Endothelial cell of umbilical vein (primary cell): ENCODE results near the gene BAX. TPM values are rescaled to one million over a fixed set of nuclear protein-coding genes. Genes with fewer than 3 reads are reported as not detected.

Experiments
- BruUV-seq: library from RNA; stranded (reverse); fragments of 400-500 nt; replicated peaks from 2 replicates; lab custom pipeline; 2021; lab: Mats Ljungman, UMichigan
- CTCF ChIA-PET: fragments of 300-600, 350-600 bp; sonication (Branson Sonifier 250); formaldehyde crosslinking; loops from one replicate; lab custom pipeline; 2021; ENCODE audit warnings: antibody characterized with exemption, inconsistent platforms; lab: Charles Lee
- POLR2A ChIA-PET: fragments of 300-600, 350-600 bp; sonication (Branson Sonifier 250); formaldehyde crosslinking; loops from one replicate; lab custom pipeline; 2021; ENCODE audit warnings: antibody characterized with exemption, inconsistent platforms; lab: Charles Lee
- DNase-seq: peaks from one replicate; pipeline ENCODE4 v3.0.0-alpha.2; 2011; ENCODE audit warnings: low read depth, low spot score
- FAIRE-seq: peaks from 2 replicates; lab custom pipeline; 2011; peaks lifted over from hg19 to GRCh38; lab: Jason Lieb, UNC
- H2AFZ ChIP-seq: 2 replicates; pipeline ENCODE4 v1.6.0; 2012; ENCODE audit warnings: low read depth, low read length, control low read depth, inconsistent platforms
- H3K27ac ChIP-seq: 2 replicates; pipeline ENCODE4 v1.5.1; 2011; ENCODE audit warnings: low read depth, mild to moderate bottlenecking, control low read depth, low read length, moderate library complexity; ENCODE audit not compliant: insufficient read depth
- H3K27me3 ChIP-seq, 2 experiments: 2 replicates each; pipeline versions ENCODE4 v1.6.0 to v1.6.1; 2011; ENCODE audit warnings: low read length in 2 of 2, mixed read lengths in 1 of 2; ENCODE audit not compliant: control insufficient read depth in 2 of 2, insufficient read depth in 2 of 2
- H3K36me3 ChIP-seq, 2 experiments: 2 replicates in 1 of 2; 3 replicates in 1 of 2; pipeline ENCODE4 v1.5.1; 2011; ENCODE audit warnings: low read length in 2 of 2, mild to moderate bottlenecking in 1 of 2, moderate library complexity in 1 of 2; ENCODE audit not compliant: control insufficient read depth in 2 of 2, insufficient read depth in 2 of 2; ENCODE audit errors: extremely low read depth in 1 of 2
- H3K4me1 ChIP-seq: 3 replicates; pipeline ENCODE4 v1.5.1; 2011; ENCODE audit warnings: mild to moderate bottlenecking, low read length; ENCODE audit not compliant: control insufficient read depth, insufficient read depth; ENCODE audit errors: extremely low read depth
- H3K4me2 ChIP-seq: 2 replicates; pipeline ENCODE4 v1.6.1; 2011; ENCODE audit warnings: low read length, control low read depth, mixed read lengths; ENCODE audit not compliant: insufficient read depth
- H3K4me3 ChIP-seq, 3 experiments: fragments of 200-600 bp in 1 of 3; sonication (generic), shearing (Covaris generic) in 1 of 3; replicated peaks in 1 of 3; 2 replicates each; pipeline ENCODE4 v1.5.1; 2011 to 2016; ENCODE audit warnings: control low read depth in 3 of 3, low read length in 3 of 3, mild to moderate bottlenecking in 2 of 3, inconsistent platforms in 1 of 3, low read depth in 1 of 3, moderate library complexity in 1 of 3; ENCODE audit not compliant: insufficient read depth in 1 of 3
- H3K79me2 ChIP-seq: 2 replicates; pipeline ENCODE4 v1.6.0; 2012; ENCODE audit warnings: low read length, inconsistent platforms; ENCODE audit not compliant: control insufficient read depth, insufficient read depth
- H3K9ac ChIP-seq: replicated peaks from 2 replicates; pipeline ENCODE3; 2011; ENCODE audit warnings: low read length, control low read depth; ENCODE audit not compliant: insufficient read depth; ENCODE audit errors: extremely low read depth
- H3K9me1 ChIP-seq: replicated peaks from 3 replicates; pipeline ENCODE4 v1.6.0; 2011; ENCODE audit warnings: mild to moderate bottlenecking, low read length; ENCODE audit not compliant: control insufficient read depth, insufficient read depth; ENCODE audit errors: extremely low read depth
- H3K9me3 ChIP-seq: replicated peaks from 2 replicates; pipeline ENCODE4 v1.5.1; 2012; ENCODE audit warnings: low read length, inconsistent platforms; ENCODE audit not compliant: control insufficient read depth, insufficient read depth
- H4K20me1 ChIP-seq: replicated peaks from 2 replicates; pipeline ENCODE3; 2011; ENCODE audit warnings: mild to moderate bottlenecking, low read length; ENCODE audit not compliant: control insufficient read depth, insufficient read depth; ENCODE audit errors: extremely low read depth
- GATA2 ChIP-seq: IDR thresholded peaks from 2 replicates; pipeline ENCODE4 v1.7.0; 2011; ENCODE audit warnings: low read depth, mild to moderate bottlenecking, moderate library complexity, mixed read lengths, low read length; ENCODE audit not compliant: insufficient read length, insufficient read depth
- POLR2A ChIP-seq: IDR thresholded peaks from 2 replicates; pipeline ENCODE4 v1.6.1; 2012; ENCODE audit warnings: low read depth, mild to moderate bottlenecking, control low read depth, low read length
- POLR2AphosphoS5 ChIP-seq: IDR thresholded peaks from 2 replicates; pipeline ENCODE4 v1.6.1; 2012; ENCODE audit warnings: low read depth, mild to moderate bottlenecking, control low read depth, low read length, moderate library complexity; ENCODE audit not compliant: insufficient read depth
- dilution Hi-C: fragments of 300-500 bp; cut with MboI; formaldehyde crosslinking; loops from one replicate; pipeline ENCODE4 v1.15.0; 2019; ENCODE audit warnings: low sequenced_read_pairs; ENCODE audit not compliant: extremely low pct_ligation_motif_present
- intact Hi-C: fragments of 100-400 bp; cut with micrococcal nuclease; formaldehyde crosslinking; loops from one replicate; pipeline ENCODE4 v1.10.0; 2022
- polyA plus RNA-seq, 4 experiments: library from polyadenylated mRNA; depleted of rRNA in 3 of 4; stranded (reverse) in 3 of 4; unstranded in 1 of 4; fragments of >200 nt; gene quantifications; 2 replicates each; pipeline versions ENCODE4 v1.2.1 to v1.2.3, GENCODE V29; 2011 to 2012; ENCODE audit warnings: missing spikeins in 1 of 4
- total RNA-seq: library from RNA; stranded (reverse); gene quantifications from 2 replicates; pipeline ENCODE4 v1.2.3, GENCODE V29; 2021

The BAX gene
- total and polyA plus RNA-seq, 2 donors (not counting 3 experiments of a cell fraction or from before 2014, with no cell fraction given): 267 to 283 TPM

GRCh38 chr19:48958006-48958405 lies 3.3 kb downstream of the BAX start:
- no peak overlapping the region for H3K4me2 ChIP-seq
- no peaks in the 10 kb centered on the region for H3K9me3 ChIP-seq
- dilution Hi-C loops (no loop called here), intact Hi-C loops (no loop called here)
- no peak overlapping the region for H3K27ac ChIP-seq
- POLR2A ChIA-PET: no interaction called here
- no peak overlapping the region for H2AFZ ChIP-seq
- H3K4me3 ChIP-seq: no peak overlapping the region
- TF ChIP-seq POLR2AphosphoS5 (no peak), POLR2A (peak; percentile 61)
- H3K4me1 ChIP-seq: peaks cover 21% of the 10 kb centered on the region
- no peaks in the 10 kb centered on the region for H3K27me3 ChIP-seq
- peaks cover 24% of the 10 kb centered on the region for H3K79me2 ChIP-seq
- CTCF ChIA-PET: no interaction called here
- H3K9me1 ChIP-seq: no peaks in the 10 kb centered on the region
- H3K36me3 ChIP-seq: peaks cover 0 to 3% of the 10 kb centered on the region in 2 experiments
- no peak for DNase-seq
- H4K20me1 ChIP-seq: no peaks in the 10 kb centered on the region
- H3K9ac ChIP-seq: no peak overlapping the region
- no peak for FAIRE-seq
- no TSS peak for BruUV-seq

- DNase-seq: no peak
- H4K20me1 ChIP-seq: no peaks in the 10 kb centered on the region
- intact Hi-C loops: no loop called here
- peaks cover 34% of the 10 kb centered on the region for H3K4me1 ChIP-seq
- peak; percentile 32 for TF ChIP-seq POLR2A
- TF ChIP-seq GATA2: no peak
- TF ChIP-seq POLR2AphosphoS5: peak; percentile 8
- no TSS peak for BruUV-seq
- H2AFZ ChIP-seq: no peak overlapping the region
- no peak overlapping the region for H3K4me3 ChIP-seq
- no peak for FAIRE-seq
- H3K27me3 ChIP-seq: no peaks in the 10 kb centered on the region
- POLR2A ChIA-PET: interaction anchor here (0.7 kb wide), 2 partner anchors 11 to 16 kb away, joined by 3 read pairs; no protein-coding TSS in a partner anchor
- H3K79me2 ChIP-seq: peaks cover 24% of the 10 kb centered on the region
- dilution Hi-C loops: no loop called here
- H3K4me2 ChIP-seq: no peak overlapping the region
- no peak overlapping the region for H3K9ac ChIP-seq
- no peak overlapping the region for H3K27ac ChIP-seq
- no peaks in the 10 kb centered on the region for H3K9me3 ChIP-seq
- CTCF ChIA-PET: interaction anchor here (0.6 to 1.4 kb wide), 3 partner anchors 11 to 60 kb away, joined by 3 to 6 read pairs (median 4); no protein-coding TSS in a partner anchor
- H3K9me1 ChIP-seq: no peaks in the 10 kb centered on the region
- H3K36me3 ChIP-seq: peaks cover 0 to 3% of the 10 kb centered on the region in 2 experiments
These were observed 4.9 kb downstream of the BAX start for GRCh38 chr19:48959341-48960239.
